Astrocyte (in vitro differentiated cells and primary cell): Measurements from ENCODE around the gene PPP2R5C.

Experiments used
- CTCF ChIP-seq: IDR thresholded peaks from 2 replicates; pipeline ENCODE4 v1.5.1; 2011; ENCODE audit warnings: low read depth, mild to moderate bottlenecking, inconsistent platforms, low read length, moderate library complexity; ENCODE audit not compliant: insufficient read depth
- EZH2 ChIP-seq: IDR thresholded peaks from 2 replicates; pipeline ENCODE4 v1.6.1; 2012; ENCODE audit warnings: mild to moderate bottlenecking, low read length, inconsistent platforms; ENCODE audit not compliant: insufficient read depth

GRCh38 chr14:101964297-101965180 lies 203.0 kb downstream of the PPP2R5C start, which contains the start of gene DYNC1H1:
- no peak for TF ChIP-seq CTCF
- TF ChIP-seq EZH2, result no peak
